ENCODE measurements around the gene ANXA4.

Gene ANXA4

GRCh38 chr2:69774984-69775982 lies 33.3 kb downstream of the ANXA4 start:
- in situ Hi-C loops (cut with HindIII; ENCODE audit: low sequenced_read_pairs), result no loop called here

- in situ Hi-C loops (cut with HindIII; ENCODE audit: low sequenced_read_pairs), result no loop called here
Measured at GRCh38 chr2:69776886-69777785, 35.2 kb downstream of the ANXA4 start.

GRCh38 chr2:69777786-69778105 lies 35.8 kb downstream of the ANXA4 start:
- in situ Hi-C loops (cut with HindIII; ENCODE audit: low sequenced_read_pairs), result no loop called here

GRCh38 chr2:69779258-69780001 lies 37.5 kb downstream of the ANXA4 start:
- in situ Hi-C loops (cut with HindIII; ENCODE audit: low sequenced_read_pairs), result no loop called here

- in situ Hi-C loops (cut with HindIII; ENCODE audit: low sequenced_read_pairs), result no loop called here
Measured at GRCh38 chr2:69780921-69781320, 39.0 kb downstream of the ANXA4 start.

GRCh38 chr2:69781321-69782248 lies 39.7 kb downstream of the ANXA4 start:
- in situ Hi-C loops (cut with HindIII; ENCODE audit: low sequenced_read_pairs), result no loop called here

GRCh38 chr2:69784228-69784627 lies 42.3 kb downstream of the ANXA4 start:
- in situ Hi-C loops (cut with HindIII; ENCODE audit: low sequenced_read_pairs), result no loop called here

- in situ Hi-C loops (cut with HindIII; ENCODE audit: low sequenced_read_pairs), result no loop called here
Measured at GRCh38 chr2:69785358-69785757, 43.4 kb downstream of the ANXA4 start.

- in situ Hi-C loops (cut with HindIII; ENCODE audit: low sequenced_read_pairs), result no loop called here
Measured at GRCh38 chr2:69786052-69786560, 44.2 kb downstream of the ANXA4 start.

- in situ Hi-C loops (cut with HindIII; ENCODE audit: low sequenced_read_pairs), result no loop called here
Measured at GRCh38 chr2:69789175-69789721, 47.3 kb downstream of the ANXA4 start.

- in situ Hi-C loops (cut with HindIII; ENCODE audit: low sequenced_read_pairs), result loop anchor here (5.0 kb wide), 1 partner anchor 33 kb away; no protein-coding TSS in a partner anchor
Measured at GRCh38 chr2:69789772-69790600, 48.1 kb downstream of the ANXA4 start.

- in situ Hi-C loops (cut with HindIII; ENCODE audit: low sequenced_read_pairs), result loop anchor here (5.0 kb wide), 1 partner anchor 33 kb away; no protein-coding TSS in a partner anchor
Measured at GRCh38 chr2:69790601-69790959, 48.6 kb downstream of the ANXA4 start.

GRCh38 chr2:69791045-69791444 lies 49.1 kb downstream of the ANXA4 start:
- in situ Hi-C loops (cut with HindIII; ENCODE audit: low sequenced_read_pairs), result loop anchor here (5.0 kb wide), 1 partner anchor 34 kb away; no protein-coding TSS in a partner anchor

- in situ Hi-C loops (cut with HindIII; ENCODE audit: low sequenced_read_pairs), result no loop called here
Measured at GRCh38 chr2:69796174-69796573, 54.2 kb downstream of the ANXA4 start.

GRCh38 chr2:69797235-69797634 lies 55.3 kb downstream of the ANXA4 start:
- in situ Hi-C loops (cut with HindIII; ENCODE audit: low sequenced_read_pairs), result no loop called here

- in situ Hi-C loops (cut with HindIII; ENCODE audit: low sequenced_read_pairs), result no loop called here
Measured at GRCh38 chr2:69797836-69798289, 55.9 kb downstream of the ANXA4 start.

- in situ Hi-C loops (cut with HindIII; ENCODE audit: low sequenced_read_pairs), result no loop called here
Measured at GRCh38 chr2:69798290-69798908, 56.5 kb downstream of the ANXA4 start.

Data from endothelial cell of hepatic sinusoid (primary cell).